Ovary (tissue), 3 donors: ENCODE data around the gene TMEM86B.

ENCODE experiments used
- CTCF ChIP-seq, 3 donors: fragments of 450-650 bp in 2 of 3; fragments of 200-600 bp in 1 of 3; IDR thresholded peaks; one replicate each; pipeline versions ENCODE4 v1.5.1 to v1.8.0; 2016 to 2022; ENCODE audit warnings: antibody characterized with exemption in 3 of 3, mild to moderate bottlenecking in 1 of 3
- EP300 ChIP-seq: sonication (generic); formaldehyde crosslinking; IDR thresholded peaks from one replicate; pipeline ENCODE4 v1.6.1; 2017; ENCODE audit warnings: antibody characterized with exemption
- POLR2A ChIP-seq: fragments of 450-650 bp; IDR thresholded peaks from one replicate; pipeline ENCODE4 v1.6.1; 2017; ENCODE audit warnings: antibody characterized with exemption, mild to moderate bottlenecking, moderate library complexity
- donor health status: DM: no; HTN: no; CAD: no.

GRCh38 chr19:55198651-55199050 lies 29.9 kb downstream of the TMEM86B start:
- TF ChIP-seq CTCF (IDR thresholded peaks at IDR 0.05) (no peak), POLR2A (no peak), EP300 (no peak)
